GM21717 (cell line): ENCODE measurements around the gene DMD.

Experiments
- ATAC-seq: cut with Tn5 transposase; IDR thresholded peaks from one replicate; pipeline ENCODE4 v1.9.1; 2021; ENCODE audit warnings: mild to moderate bottlenecking, moderate library complexity; ENCODE audit not compliant: unreplicated experiment

The DMD gene

DNA sequence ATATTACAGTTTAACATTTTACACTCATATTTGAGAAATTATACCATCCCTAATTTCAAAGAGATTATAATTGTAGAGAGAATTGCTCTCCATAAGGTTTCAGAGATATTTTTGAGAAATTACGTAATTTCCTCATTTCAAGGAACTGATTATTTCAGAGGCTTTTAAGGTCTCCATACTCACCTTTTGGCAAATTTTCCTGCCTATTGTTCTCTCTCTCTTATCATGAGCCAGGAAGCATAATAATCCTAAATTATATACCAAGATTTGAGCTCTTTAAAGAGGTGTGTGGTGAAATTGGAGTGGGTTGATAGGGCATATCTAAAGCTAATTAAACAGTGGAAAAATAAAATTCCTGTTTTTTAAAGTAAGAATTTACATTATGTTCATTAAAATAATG, 1890.6 kb downstream of the DMD start:
- no peak for ATAC-seq

DNA sequence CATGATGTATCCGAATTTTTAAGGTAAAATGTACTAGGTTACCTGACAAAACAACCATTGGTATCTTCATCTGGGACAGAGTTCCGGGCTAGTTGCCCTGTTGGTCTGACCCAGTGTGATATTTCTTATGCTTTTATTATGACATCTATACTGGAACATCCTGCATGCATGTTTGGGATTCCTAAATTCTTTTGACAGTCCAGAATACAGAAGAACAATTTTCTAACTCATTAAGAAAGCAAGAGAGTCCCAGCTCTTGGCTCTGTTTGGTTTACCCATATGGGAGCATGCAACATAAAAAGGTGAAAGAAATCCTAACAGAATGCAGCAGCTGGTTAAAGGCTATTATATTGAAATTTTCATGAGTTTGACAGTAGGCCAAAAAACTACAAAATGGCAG, 1891.8 kb downstream of the DMD start:
- no peak for ATAC-seq

DNA sequence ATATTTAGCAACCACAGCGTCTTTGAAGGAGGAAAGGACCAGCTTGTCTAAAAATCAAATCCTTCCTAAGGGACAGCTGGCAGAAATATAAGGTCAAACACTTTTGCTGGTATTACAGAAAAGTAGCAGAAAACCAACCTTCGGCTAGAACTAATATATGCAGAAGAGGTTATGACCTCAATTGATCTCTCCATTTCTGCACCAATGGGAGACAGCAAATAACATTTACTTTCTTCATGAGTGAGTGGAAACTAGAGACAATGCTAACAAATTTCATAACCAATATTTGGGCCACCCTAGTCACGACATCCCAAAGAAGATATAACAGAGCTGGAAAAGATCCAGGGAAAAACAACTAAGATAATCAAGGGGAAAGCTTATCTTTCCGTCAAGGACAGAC, 1892.5 kb downstream of the DMD start:
- no peak for ATAC-seq

DNA sequence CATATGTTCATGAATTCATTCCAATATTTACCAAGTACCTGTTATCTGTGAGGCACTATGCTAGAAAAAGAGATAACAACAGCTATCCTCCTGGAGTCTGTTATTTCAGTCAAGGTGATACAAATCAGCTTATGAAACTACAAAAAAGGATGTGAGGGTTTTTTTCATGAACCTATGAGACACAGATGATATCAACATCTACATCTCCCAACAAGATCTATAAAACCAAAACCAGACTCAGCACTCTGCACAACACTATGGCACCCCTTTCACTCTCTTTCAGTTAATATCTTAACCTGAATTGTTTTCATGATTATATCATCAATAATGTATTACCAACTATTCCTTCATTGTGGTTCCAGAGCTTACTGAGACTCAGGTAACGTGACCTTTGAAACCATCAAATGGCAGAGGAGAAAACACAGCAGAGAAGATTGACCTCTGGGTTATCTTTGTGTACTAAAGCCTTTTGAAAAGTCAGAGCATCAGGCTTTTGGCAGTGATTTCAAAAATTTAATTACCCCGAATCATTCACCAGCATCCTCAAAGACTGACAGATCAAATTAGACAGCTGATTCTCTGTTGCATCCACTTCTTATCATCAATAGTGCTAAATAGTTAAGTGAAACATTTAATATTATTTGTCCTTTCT, 1894.9 kb downstream of the DMD start:
- ATAC-seq: no peak

DNA sequence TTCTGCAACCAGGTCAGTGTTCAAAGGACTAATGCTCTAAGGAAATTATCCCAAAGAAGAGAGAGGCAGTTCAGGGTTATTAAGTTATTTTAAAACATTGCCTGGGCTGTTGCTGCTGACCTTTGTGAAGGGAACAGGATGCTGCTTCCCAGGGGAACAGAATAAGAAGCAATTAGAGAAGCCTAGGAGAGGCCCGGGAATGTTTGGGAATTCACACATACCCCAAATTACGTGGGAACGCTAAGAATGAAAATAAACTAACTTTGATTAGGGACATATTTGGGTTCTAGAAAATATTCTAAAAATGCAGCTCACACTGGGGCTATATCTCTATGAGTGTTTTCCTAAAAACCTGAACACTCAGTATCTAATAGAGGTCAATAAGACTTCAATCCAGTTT, 1896.4 kb downstream of the DMD start:
- no peak for ATAC-seq

DNA sequence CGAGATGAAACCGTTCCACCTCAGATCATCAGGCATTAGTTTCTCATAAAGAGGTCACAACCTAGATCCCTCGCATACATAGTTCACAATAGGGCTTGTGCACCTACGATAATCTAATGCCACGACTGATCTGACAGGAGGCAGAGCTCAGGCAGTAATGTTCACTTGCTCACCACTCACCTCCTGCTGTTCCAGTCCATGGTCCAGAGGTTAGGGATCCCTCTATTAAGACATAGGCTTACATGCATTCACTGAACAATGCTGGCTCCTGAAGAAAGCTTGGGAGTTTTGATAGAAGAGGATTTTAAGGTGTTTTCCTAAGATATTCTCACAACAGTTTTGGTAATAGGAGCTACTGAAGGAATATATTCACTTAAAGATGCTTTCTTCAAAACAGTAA, 1903.4 kb downstream of the DMD start:
- ATAC-seq: no peak

DNA sequence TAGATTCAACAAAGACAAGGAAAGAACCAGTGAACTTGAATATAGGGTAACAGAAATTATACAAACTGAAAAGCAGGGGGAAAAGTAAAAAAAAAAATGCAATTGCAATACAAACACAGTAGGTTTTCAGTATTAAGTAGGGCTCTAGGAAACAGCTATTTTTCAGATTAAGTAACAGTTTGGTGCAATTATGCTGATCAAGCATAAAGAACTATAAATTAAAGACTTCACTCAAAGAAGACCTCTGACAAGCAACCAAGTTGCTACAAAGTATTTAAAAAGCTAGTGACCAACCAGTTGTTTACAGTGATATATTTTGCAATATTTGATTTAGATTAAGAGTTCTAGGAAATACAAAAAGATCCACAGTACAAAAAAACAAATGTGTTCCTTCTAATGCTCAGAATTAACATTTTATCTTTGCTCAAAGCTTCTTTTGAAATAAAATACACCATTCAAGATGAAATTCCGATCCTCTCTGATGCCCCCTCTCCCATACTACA, 1908.7 kb downstream of the DMD start:
- ATAC-seq: no peak

DNA sequence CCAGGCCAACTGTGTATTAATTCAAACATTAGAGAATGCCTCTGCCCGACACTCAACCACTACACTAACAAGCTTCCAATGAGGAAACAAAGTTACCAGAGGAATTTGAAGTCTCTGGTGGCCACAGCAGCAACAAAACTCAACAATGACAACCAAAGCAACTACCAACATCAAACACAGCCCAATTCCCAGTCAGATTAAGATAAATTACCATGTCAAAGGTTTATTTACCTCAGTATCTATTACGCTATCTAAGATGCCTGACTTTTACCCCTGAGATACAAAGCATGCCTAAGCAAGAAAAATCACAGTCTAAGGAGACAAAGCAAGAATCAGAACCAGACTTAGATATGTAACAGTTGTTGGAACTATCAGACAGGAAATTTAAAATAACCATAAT, 1909.4 kb downstream of the DMD start:
- no peak for ATAC-seq

DNA sequence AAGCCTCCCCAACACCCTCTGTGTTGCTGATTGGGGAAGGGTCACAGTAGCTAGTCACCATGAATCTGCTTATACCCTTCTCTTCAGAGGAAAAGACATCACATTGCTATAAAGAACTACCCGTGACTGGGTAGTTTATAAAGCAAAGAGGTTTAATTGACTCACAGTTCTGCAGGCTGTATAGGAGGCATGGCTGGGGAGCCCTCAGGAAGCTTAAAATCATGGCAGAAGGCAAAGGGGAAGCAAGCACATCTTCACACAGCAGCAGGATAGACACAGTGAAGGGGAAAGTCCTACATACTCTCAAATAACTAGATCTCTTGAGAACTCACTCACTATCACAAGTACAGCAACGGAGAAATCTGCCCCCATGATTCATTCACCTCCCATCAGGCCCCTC, 1910.1 kb downstream of the DMD start:
- ATAC-seq: no peak

DNA sequence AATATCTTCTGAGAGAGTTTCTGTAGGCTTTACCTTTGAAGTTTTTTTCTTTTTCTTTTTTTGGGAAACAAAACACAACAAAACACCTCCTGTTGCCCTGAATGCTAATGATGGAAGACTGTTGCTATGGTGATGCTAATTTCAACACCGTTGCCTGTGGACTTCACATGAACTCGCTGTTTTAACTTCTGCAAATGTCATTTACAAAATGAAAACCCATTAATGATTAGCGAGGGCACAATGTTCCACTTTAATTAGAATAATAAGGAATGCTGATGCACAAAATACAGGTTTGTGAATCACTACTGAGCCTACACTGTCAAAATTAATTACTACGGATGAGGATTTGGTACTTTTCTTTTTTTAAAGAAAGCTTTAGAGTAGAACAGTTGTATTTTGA, 1912.4 kb downstream of the DMD start:
- no peak for ATAC-seq

DNA sequence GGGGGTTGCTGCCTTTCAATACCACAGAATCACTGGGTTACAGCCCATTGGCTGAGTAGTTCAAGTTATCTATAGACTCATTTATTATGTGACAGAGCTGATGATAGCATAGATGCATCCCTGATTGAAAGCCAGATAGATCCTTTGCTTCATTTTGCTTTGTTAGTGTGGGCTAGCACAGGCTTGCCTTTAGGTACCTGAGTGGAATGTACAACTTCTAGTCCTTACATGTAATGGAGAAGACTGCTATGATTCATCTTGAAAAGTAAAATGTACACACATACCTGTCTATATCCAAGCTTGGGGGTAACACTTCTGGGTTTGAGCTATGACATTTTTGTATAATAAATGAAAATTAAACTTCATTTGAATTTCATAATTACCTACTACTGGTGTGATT, 1913.5 kb downstream of the DMD start:
- no peak for ATAC-seq

DNA sequence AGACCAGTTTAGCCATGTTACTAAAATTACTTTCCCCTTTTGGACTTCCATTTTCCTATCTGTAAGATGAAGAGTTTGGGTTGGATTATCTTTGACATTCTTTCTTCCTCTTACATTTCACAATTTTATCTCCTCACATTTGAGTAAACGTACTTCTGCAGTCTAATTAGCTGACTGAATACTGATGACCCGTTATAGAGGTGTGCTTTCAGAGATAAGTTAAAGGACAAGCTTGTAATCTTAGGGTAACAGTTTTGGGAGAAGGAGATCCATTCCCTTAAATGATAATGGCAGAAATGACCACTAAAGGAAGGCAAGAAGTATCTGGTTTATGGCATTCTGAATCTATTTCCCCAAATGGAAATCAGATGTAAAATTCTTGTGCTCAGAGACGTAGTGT, 1916.9 kb downstream of the DMD start:
- ATAC-seq: no peak

DNA sequence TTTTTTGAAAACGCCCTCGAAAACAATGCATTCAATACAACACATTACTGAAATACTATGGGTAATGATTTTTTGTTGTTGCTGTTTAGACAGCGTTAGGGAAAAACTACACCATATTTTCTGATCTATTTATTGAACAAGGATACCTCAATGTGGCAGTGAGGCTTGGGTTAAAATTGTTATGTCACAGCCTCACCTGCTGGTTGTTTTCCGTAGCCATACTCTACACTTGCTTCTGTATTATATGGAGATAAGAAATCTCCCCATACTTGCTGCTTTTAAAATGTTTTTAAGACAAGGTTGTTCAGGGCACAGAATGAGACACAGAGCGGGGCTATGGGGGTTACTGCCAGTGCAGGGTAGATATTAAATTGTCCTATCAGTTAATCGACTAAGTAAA, 1917.9 kb downstream of the DMD start:
- no peak for ATAC-seq

DNA sequence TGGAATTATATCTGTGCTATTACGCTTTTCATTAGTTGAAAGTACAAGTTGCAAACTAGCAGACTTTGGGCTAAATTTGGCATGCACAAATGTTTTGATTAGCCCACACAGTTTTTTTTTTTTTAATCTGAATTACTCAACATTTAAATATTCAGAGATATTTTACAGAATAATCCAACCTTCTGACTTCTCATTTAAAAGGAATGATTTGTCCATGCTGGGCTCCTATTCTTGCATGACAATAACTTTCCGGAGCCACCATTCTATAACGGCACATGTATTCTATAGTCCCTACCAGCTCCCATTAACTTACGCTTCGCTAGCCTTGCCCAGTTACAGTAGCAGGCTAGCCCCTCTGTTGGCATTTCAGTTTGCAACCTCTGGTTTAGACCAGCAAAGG, 1920.2 kb downstream of the DMD start:
- ATAC-seq: no peak

DNA sequence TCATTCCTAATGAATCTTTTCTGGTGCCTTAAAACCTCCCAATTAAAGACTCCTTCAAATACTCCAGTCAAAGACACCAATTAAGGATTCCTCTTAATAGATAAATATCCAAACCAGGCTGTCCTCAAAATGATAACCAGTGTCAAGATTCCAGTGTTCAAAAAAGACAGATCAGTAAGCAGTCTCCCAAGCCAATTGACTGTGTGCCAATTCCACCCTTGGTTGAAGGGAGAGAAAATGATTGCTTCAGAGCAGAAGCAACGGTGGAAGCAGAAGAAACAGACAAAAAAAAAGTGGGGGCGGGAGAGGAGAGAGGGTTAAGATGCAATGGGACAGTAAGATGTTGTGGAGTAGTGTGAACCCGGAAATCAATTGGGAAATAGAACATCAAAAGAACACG, 1923.5 kb downstream of the DMD start:
- no peak for ATAC-seq

DNA sequence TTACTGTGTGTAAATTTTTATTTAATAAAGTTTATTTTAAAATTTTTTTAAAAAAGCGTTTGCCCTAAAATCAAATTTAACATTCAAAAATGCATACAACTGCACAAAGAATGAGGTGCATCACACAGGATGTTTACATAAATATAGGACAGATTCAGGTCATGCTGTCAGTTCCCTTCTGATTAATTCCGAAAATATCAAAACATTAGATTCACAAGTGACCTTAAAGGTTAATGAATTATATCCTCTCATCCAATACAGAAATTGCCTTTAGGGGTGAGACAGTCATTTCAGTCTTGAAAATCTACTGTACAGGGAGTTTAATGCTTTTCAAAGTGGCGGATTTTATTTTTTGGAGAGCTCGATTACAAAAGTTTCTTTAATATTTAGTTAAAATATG, 1930.8 kb downstream of the DMD start:
- no peak for ATAC-seq

DNA sequence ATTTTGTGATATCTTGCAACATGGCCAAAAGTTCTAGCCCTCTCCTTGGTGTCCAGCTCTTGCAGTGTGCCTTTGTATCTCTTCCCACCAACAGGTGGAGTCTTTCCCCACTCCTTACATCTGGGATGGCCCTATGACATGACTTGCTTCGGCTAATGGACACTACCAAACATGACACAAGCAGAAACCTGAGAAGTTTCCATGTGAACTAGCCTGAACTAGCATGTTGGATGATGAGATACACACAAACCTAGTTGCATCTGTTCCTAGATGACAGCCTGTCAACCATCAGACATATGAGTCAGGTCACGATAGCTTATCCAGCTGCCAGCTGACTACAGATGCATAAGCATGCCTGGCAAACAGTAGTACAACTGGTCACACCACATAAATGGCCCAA, 1932.0 kb downstream of the DMD start:
- ATAC-seq: no peak

DNA sequence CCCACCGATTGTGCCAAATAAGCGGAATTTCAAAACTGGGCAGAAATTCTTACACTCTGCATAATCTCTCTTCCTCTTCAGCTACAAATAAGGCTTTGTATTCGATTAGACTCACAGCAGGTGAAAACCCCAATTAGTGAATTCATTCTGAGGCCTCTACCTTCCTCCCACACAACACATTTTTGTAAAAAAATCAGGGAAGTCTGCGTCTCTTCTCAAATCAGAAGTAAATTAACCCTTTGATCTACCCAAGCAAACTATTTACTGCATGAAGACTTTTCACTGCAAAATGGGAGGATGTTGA, 1938.9 kb downstream of the DMD start:
- no peak for ATAC-seq

DNA sequence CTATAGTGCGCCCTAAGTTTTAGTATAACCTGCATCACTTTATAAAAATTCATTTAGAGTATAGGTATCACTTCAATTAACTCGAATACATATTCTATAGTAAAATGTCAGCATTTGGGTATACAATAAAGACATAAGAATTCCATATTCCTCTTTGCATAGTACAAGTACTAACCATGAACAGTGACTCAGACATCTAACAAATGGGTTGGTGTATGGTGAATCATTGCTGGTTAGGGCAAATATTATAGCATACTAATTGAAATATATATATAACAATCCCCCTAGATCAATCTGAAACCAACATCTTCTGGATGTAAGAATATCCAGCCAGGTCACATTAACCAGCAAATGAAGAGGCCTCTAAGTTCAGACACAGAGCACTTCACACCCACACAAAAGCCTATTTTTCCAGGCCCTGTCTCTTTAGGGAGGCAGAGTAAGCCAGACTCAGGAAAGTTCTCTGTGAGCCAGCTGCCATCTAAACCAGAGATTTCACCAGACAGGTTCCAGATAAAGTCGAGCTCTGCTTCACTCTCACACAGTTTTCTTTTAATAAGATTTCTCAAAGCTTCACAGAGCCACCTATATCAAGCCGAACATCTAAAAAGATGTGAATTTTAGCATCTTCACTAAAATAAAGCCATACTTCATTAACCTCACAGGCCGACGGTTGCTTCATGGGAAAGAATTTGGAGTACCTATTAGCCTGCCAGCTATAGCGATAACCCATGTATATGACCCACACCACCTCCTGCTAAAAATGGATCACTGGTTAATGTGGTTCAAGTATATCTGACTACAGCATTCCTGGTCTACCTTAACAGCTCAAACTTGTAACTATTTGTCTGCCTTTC, 1939.5 kb downstream of the DMD start:
- ATAC-seq: no peak

DNA sequence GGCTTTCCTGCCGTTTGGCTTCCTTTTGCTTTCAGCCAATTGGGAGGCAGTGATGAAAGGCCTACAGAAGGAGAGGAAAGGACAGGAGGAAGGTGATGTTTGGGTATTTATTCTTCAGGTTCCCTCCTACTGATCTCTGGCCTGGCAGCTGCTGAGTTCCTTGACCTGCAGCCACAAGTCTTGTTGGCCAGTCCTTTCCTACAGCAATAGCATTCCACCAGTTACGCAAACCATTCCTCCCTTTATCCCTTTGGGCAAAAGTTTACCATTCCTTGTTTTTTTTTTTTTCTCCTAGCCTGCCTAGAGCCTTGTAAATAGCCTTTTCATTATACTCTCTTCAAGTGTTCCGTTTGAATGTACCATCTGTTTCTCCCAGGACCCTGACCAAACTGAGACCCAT, 1941.4 kb downstream of the DMD start:
- no peak for ATAC-seq

DNA sequence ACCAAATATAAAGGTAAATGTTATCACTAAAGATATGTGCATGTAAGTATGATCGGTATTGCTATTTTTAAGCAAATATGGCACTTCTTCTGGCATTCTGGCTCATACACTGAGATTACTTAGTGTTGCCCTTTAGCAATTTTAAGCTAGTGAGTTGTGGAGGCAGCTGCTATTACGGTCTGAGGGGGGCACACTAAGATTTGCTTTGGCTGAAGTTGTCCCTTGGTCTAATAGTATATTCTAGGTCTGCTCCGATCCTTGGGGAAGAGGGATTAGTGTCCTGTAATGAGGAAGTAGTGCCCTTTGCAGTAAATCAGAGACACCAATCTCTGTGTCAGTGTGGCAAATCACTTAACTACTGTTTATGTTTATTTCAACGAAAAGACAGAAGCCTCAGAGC, 1943.0 kb downstream of the DMD start:
- ATAC-seq: no peak

DNA sequence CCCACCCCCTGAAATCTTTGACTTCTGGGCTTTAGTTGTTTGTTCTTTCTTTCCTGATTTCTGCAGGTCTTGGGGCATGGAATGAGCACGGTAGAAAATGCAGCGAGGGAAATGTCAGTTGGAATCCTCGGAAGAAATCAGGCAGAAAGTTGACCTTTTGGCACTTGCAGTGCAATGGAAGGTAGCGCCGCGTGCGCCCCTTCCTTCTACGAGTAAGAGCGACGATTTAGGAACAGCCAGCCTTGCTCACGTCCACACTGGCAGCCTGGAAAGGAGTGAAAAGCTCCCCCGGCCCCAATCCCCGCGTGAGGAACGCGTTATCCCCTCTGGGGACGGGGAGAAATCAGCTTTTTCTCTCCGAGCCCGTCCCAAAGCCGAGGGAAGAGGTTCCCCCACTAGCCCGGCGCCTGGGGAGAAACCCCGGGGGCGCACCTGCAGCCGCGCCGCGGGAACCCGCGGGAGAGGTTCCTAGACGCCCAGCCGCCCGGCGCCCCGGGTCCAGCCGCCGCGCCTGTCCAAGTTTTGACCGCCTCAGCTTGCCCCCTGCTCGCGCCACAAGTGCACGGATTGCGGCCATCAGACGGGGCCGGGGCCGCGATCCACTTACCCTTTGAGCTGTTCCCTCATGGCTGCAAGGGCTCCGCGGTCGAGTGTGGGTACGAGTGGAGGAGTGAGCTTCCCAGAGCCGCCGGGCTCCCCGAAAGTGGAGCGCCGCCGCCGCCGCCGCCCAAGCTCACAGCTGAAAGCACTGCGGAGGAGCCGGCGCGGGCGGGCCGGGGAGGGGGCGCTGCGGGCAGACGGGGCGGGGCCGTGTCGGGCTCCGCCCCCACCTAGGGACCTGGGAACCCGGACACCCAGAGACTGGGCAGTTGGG, 1944.9 kb downstream of the DMD start:
- peak; percentile 93 for ATAC-seq
